Measurements from ENCODE around the gene CACNA1H.

Gene CACNA1H

GRCh38 chr16:1143761-1144450 lies 9.0 kb upstream of the CACNA1H start:
- DNase-seq: no peak

GRCh38 chr16:1144476-1145382 lies 8.2 kb upstream of the CACNA1H start:
- no peak for DNase-seq

- no peak for DNase-seq
Measured at GRCh38 chr16:1145383-1146100, 7.4 kb upstream of the CACNA1H start.

- DNase-seq: peak; percentile 44
Measured at GRCh38 chr16:1146409-1146808, 6.5 kb upstream of the CACNA1H start.

GRCh38 chr16:1147027-1147426 lies 5.9 kb upstream of the CACNA1H start:
- no peak for DNase-seq

- DNase-seq: no peak
Measured at GRCh38 chr16:1149101-1149636, 3.7 kb upstream of the CACNA1H start.

- DNase-seq: peak; percentile 48
Measured at GRCh38 chr16:1150511-1150982, 2.4 kb upstream of the CACNA1H start.

GRCh38 chr16:1151424-1152122 lies 1.3 kb upstream of the CACNA1H start:
- DNase-seq: no peak

GRCh38 chr16:1152123-1152638 lies 725 bp upstream of the CACNA1H start:
- DNase-seq: peak; percentile 46

GRCh38 chr16:1153480-1154160 lies 714 bp downstream of the CACNA1H start:
- no peak for DNase-seq

GRCh38 chr16:1154291-1154886 lies 1.5 kb downstream of the CACNA1H start:
- DNase-seq: no peak

GRCh38 chr16:1154887-1155331 lies 2.0 kb downstream of the CACNA1H start:
- DNase-seq: no peak

GRCh38 chr16:1155353-1156054 lies 2.6 kb downstream of the CACNA1H start:
- DNase-seq: no peak

- DNase-seq: no peak
Measured at GRCh38 chr16:1156055-1156982, 3.4 kb downstream of the CACNA1H start.

- DNase-seq: no peak
Measured at GRCh38 chr16:1156983-1157638, 4.2 kb downstream of the CACNA1H start.

- no peak for DNase-seq
Measured at GRCh38 chr16:1157639-1158455, 4.9 kb downstream of the CACNA1H start.

- no peak for DNase-seq
Measured at GRCh38 chr16:1158456-1159324, 5.8 kb downstream of the CACNA1H start.

Measured in activated CD4-positive, alpha-beta T cell treated with anti-CD3 and anti-CD28 coated beads for 48 hours (primary cell).